ENCODE data around the gene ABHD17B. TPM values are rescaled to one million over a fixed set of nuclear protein-coding genes. Genes with fewer than 3 reads are reported as not detected.
A peak's percentile ranks its signal among the peaks of the same experiment; 100 is the strongest.

The ABHD17B gene
- total RNA-seq, 6 experiments from 2014 or later: 13.6 to 17.9 (median 15.5) TPM

GRCh38 chr9:71858812-71859211 is 52.2 kb downstream of the ABHD17B start:
- H3K4me3 Mint-ChIP-seq: no peak overlapping the region
- TF ChIP-seq CTCF (IDR thresholded peaks at IDR 0.05): no peak
- H3K4me1 Mint-ChIP-seq (ENCODE audit: low read depth): peaks cover 12% of the 10 kb centered on the region
- H3K36me3 Mint-ChIP-seq (ENCODE audit: low read depth): peaks cover 23% of the 10 kb centered on the region
- DNase-seq: peak; percentile 19
- H3K27me3 Mint-ChIP-seq (ENCODE audit: insufficient read depth): no peaks in the 10 kb centered on the region; the same call in 1 of the 2 replicates
- H3K27ac Mint-ChIP-seq: no peak overlapping the region
- H3K9me3 Mint-ChIP-seq: peaks cover 21% of the 10 kb centered on the region

- peaks cover 23% of the 10 kb centered on the region for H3K36me3 Mint-ChIP-seq (ENCODE audit: low read depth)
- no peak overlapping the region for H3K27ac Mint-ChIP-seq
- DNase-seq: no peak
- peaks cover 21% of the 10 kb centered on the region for H3K9me3 Mint-ChIP-seq
- no peak overlapping the region for H3K4me3 Mint-ChIP-seq
- no peak for TF ChIP-seq CTCF (IDR thresholded peaks at IDR 0.05)
- H3K4me1 Mint-ChIP-seq (ENCODE audit: low read depth): peaks cover 6% of the 10 kb centered on the region
- no peaks in the 10 kb centered on the region; the same call in 1 of the 2 replicates for H3K27me3 Mint-ChIP-seq (ENCODE audit: insufficient read depth)
Observed at GRCh38 chr9:71858102-71858798, 52.7 kb downstream of the ABHD17B start.

- Mint-ChIP-seq H3K36me3 (ENCODE audit: low read depth) (peaks cover 28% of the 10 kb centered on the region), H3K27ac (no peak overlapping the region), H3K9me3 (peaks cover 21% of the 10 kb centered on the region), H3K4me3 (no peak overlapping the region), H3K27me3 (ENCODE audit: insufficient read depth) (no peaks in the 10 kb centered on the region; the same call in 1 of the 2 replicates), H3K4me1 (ENCODE audit: low read depth) (peaks cover 6% of the 10 kb centered on the region)
- no peak for DNase-seq
- TF ChIP-seq CTCF (IDR thresholded peaks at IDR 0.05): no peak
Observed at GRCh38 chr9:71857159-71857558, 53.8 kb downstream of the ABHD17B start.

- Mint-ChIP-seq H3K9me3 (peaks cover 6% of the 10 kb centered on the region; the same call in 1 of the 2 replicates), H3K27ac (no peak overlapping the region), H3K27me3 (ENCODE audit: insufficient read depth) (no peaks in the 10 kb centered on the region), H3K4me3 (no peak overlapping the region), H3K36me3 (ENCODE audit: low read depth) (peaks cover 9% of the 10 kb centered on the region), H3K4me1 (ENCODE audit: low read depth) (peaks cover 6% of the 10 kb centered on the region)
- TF ChIP-seq CTCF (IDR thresholded peaks at IDR 0.05): no peak
- no peak for DNase-seq
Observed at GRCh38 chr9:71854811-71855210, 56.2 kb downstream of the ABHD17B start.

GRCh38 chr9:71853084-71853483 is 57.9 kb downstream of the ABHD17B start:
- no peaks in the 10 kb centered on the region for H3K4me1 Mint-ChIP-seq (ENCODE audit: low read depth)
- DNase-seq: no peak
- H3K36me3 Mint-ChIP-seq (ENCODE audit: low read depth): peaks cover 8% of the 10 kb centered on the region; the same call in 1 of the 2 replicates
- peaks cover 5% of the 10 kb centered on the region; the same call in 1 of the 2 replicates for H3K9me3 Mint-ChIP-seq
- TF ChIP-seq CTCF (IDR thresholded peaks at IDR 0.05): no peak
- no peak overlapping the region for H3K4me3 Mint-ChIP-seq
- no peak overlapping the region for H3K27ac Mint-ChIP-seq
- no peaks in the 10 kb centered on the region for H3K27me3 Mint-ChIP-seq (ENCODE audit: insufficient read depth)

All from HFFc6 (cell line).